Activated CD4-positive, alpha-beta T cell treated with anti-CD3 and anti-CD28 coated beads, Interleukin-2, amount 10 ng/mL, durations not matched to agents 7 days and 5 days (primary cell): ENCODE data around the gene EXOC4. TPM values are rescaled to one million over a fixed set of nuclear protein-coding genes. Genes with fewer than 3 reads are reported as not detected.

ENCODE experiments used
- CTCF ChIA-PET: fragments of 350-600 bp; sonication (Branson Sonifier 250); formaldehyde crosslinking; loops from one replicate; lab custom pipeline; 2021; ENCODE audit warnings: antibody characterized with exemption; lab: Charles Lee
- POLR2A ChIA-PET: fragments of 350-600 bp; sonication (Branson Sonifier 250); formaldehyde crosslinking; loops from one replicate; lab custom pipeline; 2021; ENCODE audit warnings: antibody characterized with exemption; lab: Charles Lee
- DNase-seq: peaks from one replicate; pipeline ENCODE4 v3.0.0-alpha.2; 2020
- H3K27ac Mint-ChIP-seq: one replicate; pipeline ENCODE4 v1.8.0; 2021; ENCODE audit warnings: mild to moderate bottlenecking, moderate library complexity, mixed read lengths
- H3K27me3 Mint-ChIP-seq: one replicate; pipeline ENCODE4 v1.8.0; 2021; ENCODE audit warnings: mixed read lengths
- H3K36me3 Mint-ChIP-seq: one replicate; pipeline ENCODE4 v1.8.0; 2021; ENCODE audit warnings: low read depth, mixed read lengths
- H3K4me1 Mint-ChIP-seq: one replicate; pipeline ENCODE4 v1.8.0; 2021; ENCODE audit warnings: mixed read lengths
- H3K4me3 Mint-ChIP-seq: one replicate; pipeline ENCODE4 v1.8.0; 2021; ENCODE audit warnings: mild to moderate bottlenecking, moderate library complexity, mixed read lengths
- H3K9me3 Mint-ChIP-seq: one replicate; pipeline ENCODE4 v1.8.0; 2021; ENCODE audit warnings: mixed read lengths
- total RNA-seq, 2 experiments: library from RNA; stranded (reverse); gene quantifications; one replicate each; pipeline ENCODE4 v1.2.3, GENCODE V29; 2021

The EXOC4 gene
- total RNA-seq, 2 experiments from 2014 or later, result 76.7 to 84.6 TPM

GRCh38 chr7:133857376-133858119, 604.7 kb downstream of the EXOC4 start:
- DNase-seq, result no peak
- POLR2A ChIA-PET, result no interaction called here
- H3K4me3 Mint-ChIP-seq, result no peak overlapping the region
- H3K9me3 Mint-ChIP-seq, result no peaks in the 10 kb centered on the region
- H3K27me3 Mint-ChIP-seq, result no peaks in the 10 kb centered on the region
- H3K36me3 Mint-ChIP-seq, result peaks cover 2% of the 10 kb centered on the region
- CTCF ChIA-PET, result no interaction called here
- no peak overlapping the region for H3K27ac Mint-ChIP-seq
- no peaks in the 10 kb centered on the region for H3K4me1 Mint-ChIP-seq

DNA sequence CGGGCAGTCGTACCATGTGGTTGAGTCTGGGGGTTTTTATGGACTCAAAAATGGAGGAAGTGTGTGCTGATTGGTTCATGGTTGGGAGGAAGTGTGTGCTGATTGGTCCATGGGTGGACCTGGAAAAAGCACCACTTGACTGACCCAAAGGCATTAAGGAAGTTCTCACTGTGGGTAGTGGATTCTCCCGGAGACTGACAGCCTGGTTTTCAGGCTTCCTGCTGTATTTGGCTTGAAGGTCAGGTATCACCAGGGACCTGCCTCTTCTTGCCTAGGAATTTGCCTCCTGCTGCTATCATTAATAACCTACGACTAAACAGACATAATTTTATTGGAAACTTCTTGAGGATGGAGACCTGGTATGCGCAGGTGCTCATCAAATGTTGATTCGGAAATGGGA, 605.4 kb downstream of the EXOC4 start:
- no peak for DNase-seq
- ChIA-PET POLR2A (no interaction called here), CTCF (no interaction called here)
- no peaks in the 10 kb centered on the region for H3K9me3 Mint-ChIP-seq
- no peak overlapping the region for H3K27ac Mint-ChIP-seq
- no peaks in the 10 kb centered on the region for H3K27me3 Mint-ChIP-seq
- no peak overlapping the region for H3K4me3 Mint-ChIP-seq
- H3K36me3 Mint-ChIP-seq, result peaks cover 2% of the 10 kb centered on the region
- H3K4me1 Mint-ChIP-seq, result no peaks in the 10 kb centered on the region

DNA sequence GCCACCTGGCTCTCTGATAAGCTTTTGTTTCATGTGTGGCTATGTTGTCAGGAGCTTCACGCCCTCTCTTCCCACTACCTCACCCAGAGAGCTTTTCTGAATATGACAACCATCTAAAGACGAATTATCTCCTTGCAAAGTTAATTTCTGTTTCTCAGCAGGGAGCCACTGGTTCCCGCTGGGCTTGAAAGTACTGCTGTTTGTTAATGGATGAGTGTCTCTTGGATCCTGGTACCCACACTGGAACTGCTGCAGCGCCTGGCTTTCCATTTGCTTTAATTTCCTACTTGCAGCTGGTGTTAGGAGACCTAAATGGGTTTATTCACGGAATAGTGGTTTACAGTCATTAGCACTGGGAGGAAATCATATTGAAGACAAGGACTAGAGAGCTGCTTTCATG, 606.4 kb downstream of the EXOC4 start:
- H3K36me3 Mint-ChIP-seq, result peaks cover 2% of the 10 kb centered on the region
- no peaks in the 10 kb centered on the region for H3K4me1 Mint-ChIP-seq
- H3K9me3 Mint-ChIP-seq, result no peaks in the 10 kb centered on the region
- no peak for DNase-seq
- no peak overlapping the region for H3K27ac Mint-ChIP-seq
- no peaks in the 10 kb centered on the region for H3K27me3 Mint-ChIP-seq
- ChIA-PET POLR2A (no interaction called here), CTCF (no interaction called here)
- no peak overlapping the region for H3K4me3 Mint-ChIP-seq

- ChIA-PET CTCF (interaction anchor here (1.0 to 1.3 kb wide), 2 partner anchors 8 to 23 kb away, joined by 3 read pairs; no protein-coding TSS in a partner anchor), POLR2A (interaction anchor here (0.6 kb wide), 1 partner anchor 267 kb away, joined by 3 read pairs; the partner anchor contains the start of gene LRGUK)
- Mint-ChIP-seq H3K27ac (no peak overlapping the region), H3K4me1 (no peaks in the 10 kb centered on the region), H3K27me3 (no peaks in the 10 kb centered on the region), H3K36me3 (peaks cover 2% of the 10 kb centered on the region), H3K4me3 (no peak overlapping the region), H3K9me3 (no peaks in the 10 kb centered on the region)
- no peak for DNase-seq
These were observed 607.1 kb downstream of the EXOC4 start for GRCh38 chr7:133859871-133860450.

DNA sequence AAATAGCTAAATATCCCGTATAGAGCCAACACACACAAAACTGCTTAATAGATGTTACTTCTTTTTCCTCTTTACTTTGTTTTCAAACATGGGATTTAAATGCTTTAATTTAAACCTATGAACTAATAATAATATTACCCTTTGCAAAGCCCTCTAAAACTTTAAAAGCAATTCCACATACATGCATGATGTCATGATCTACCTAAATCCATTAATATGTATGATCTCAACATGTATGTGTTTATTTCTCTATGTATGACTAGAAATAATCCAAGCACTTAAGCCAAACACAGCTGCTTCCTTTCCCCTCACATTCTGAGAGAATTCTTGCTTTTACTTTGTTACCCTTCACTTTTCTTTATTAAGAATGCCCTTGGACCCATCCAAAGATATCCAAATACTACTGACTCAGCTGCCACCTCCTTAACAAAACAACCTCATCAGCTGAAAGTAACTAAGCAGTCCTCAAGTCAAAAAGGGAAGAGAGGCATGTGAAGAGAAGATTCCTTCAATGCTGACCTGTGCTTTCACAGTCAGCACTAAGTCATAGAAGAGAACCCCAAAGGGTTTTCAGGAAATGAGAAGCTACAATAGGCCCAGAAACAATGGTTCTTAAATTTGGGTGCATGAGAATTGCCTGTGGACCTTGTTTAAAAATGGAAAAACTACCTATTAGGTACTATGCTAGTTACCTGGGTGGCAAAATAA, 607.9 kb downstream of the EXOC4 start:
- DNase-seq, result no peak
- Mint-ChIP-seq H3K4me1 (no peaks in the 10 kb centered on the region), H3K27ac (no peak overlapping the region), H3K36me3 (peaks cover 2% of the 10 kb centered on the region), H3K27me3 (no peaks in the 10 kb centered on the region), H3K4me3 (no peak overlapping the region), H3K9me3 (no peaks in the 10 kb centered on the region)
- POLR2A ChIA-PET, result interaction anchor here (0.6 kb wide), 1 partner anchor 266 kb away, joined by 3 read pairs; the partner anchor contains the start of gene LRGUK
- CTCF ChIA-PET, result interaction anchor here (1.0 to 1.8 kb wide), 3 partner anchors 9 to 1280 kb away, joined by 3 read pairs; no protein-coding TSS in a partner anchor

GRCh38 chr7:133861876-133862275, 609.0 kb downstream of the EXOC4 start:
- no peaks in the 10 kb centered on the region for H3K27me3 Mint-ChIP-seq
- no peak for DNase-seq
- CTCF ChIA-PET, result interaction anchor here (1.8 kb wide), 1 partner anchor 1281 kb away, joined by 3 read pairs; no protein-coding TSS in a partner anchor
- POLR2A ChIA-PET, result no interaction called here
- H3K9me3 Mint-ChIP-seq, result no peaks in the 10 kb centered on the region
- H3K27ac Mint-ChIP-seq, result no peak overlapping the region
- peaks cover 2% of the 10 kb centered on the region for H3K36me3 Mint-ChIP-seq
- H3K4me1 Mint-ChIP-seq, result no peaks in the 10 kb centered on the region
- no peak overlapping the region for H3K4me3 Mint-ChIP-seq

GRCh38 chr7:133863362-133864061, 610.6 kb downstream of the EXOC4 start:
- Mint-ChIP-seq H3K27ac (no peak overlapping the region), H3K36me3 (no peaks in the 10 kb centered on the region)
- POLR2A ChIA-PET, result no interaction called here

DNA sequence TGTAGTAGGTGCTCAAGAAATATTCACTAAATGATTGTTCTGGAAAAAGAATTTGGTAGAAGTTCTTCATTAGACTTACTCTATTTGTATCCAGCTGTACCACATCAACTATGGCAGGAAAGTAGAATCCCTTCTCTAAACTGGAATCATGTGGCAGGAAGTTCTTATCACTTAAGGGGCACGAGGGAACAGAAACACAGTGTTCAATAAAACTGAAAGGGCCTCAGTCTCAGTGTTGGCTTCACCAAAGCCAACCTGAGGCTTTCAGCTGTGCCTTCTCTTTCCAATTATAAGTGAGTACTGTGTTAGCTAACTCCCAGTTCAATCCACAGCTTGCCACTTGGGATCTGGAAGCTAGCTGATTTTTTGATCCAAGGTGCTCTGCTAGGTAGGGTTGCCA, 616.7 kb downstream of the EXOC4 start:
- ChIA-PET CTCF (no interaction called here), POLR2A (no interaction called here)
- H3K4me1 Mint-ChIP-seq, result peaks cover 17% of the 10 kb centered on the region
- no peak for DNase-seq
- H3K9me3 Mint-ChIP-seq, result peaks cover 3% of the 10 kb centered on the region
- no peak overlapping the region for H3K4me3 Mint-ChIP-seq
- H3K27me3 Mint-ChIP-seq, result no peaks in the 10 kb centered on the region
- peaks cover 2% of the 10 kb centered on the region for H3K36me3 Mint-ChIP-seq
- H3K27ac Mint-ChIP-seq, result no peak overlapping the region

More at GRCh38 chr7:133863362-133864061, 610.6 kb downstream of the EXOC4 start:
- H3K27me3 Mint-ChIP-seq, result no peaks in the 10 kb centered on the region
- no peaks in the 10 kb centered on the region for H3K4me1 Mint-ChIP-seq
- no peaks in the 10 kb centered on the region for H3K9me3 Mint-ChIP-seq
- no peak for DNase-seq
- CTCF ChIA-PET, result no interaction called here
- no peak overlapping the region for H3K4me3 Mint-ChIP-seq

DNA sequence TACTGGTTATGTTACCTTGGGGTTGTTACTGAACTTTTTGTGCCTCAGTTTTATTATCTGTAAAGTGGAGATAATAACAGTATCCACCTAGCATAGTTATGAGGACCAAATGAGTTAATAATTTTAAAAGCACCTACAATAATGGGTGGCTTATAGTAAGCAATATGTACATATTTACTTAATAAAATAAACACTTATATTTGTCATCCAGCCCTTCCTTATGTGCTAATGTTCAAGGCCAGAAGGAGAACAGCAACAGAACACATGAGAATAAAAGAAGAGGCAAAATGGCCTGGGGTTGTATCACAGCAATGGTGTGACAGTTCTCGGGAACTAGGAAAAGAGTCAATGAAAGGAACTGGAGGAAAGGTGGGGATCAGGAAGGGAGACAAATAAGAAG, 618.9 kb downstream of the EXOC4 start:
- Mint-ChIP-seq H3K36me3 (peaks cover 2% of the 10 kb centered on the region), H3K4me1 (peaks cover 22% of the 10 kb centered on the region), H3K27me3 (no peaks in the 10 kb centered on the region), H3K27ac (no peak overlapping the region), H3K4me3 (no peak overlapping the region), H3K9me3 (peaks cover 3% of the 10 kb centered on the region)
- DNase-seq, result no peak
- CTCF ChIA-PET, result no interaction called here
- POLR2A ChIA-PET, result no interaction called here

GRCh38 chr7:133873187-133873586, 620.3 kb downstream of the EXOC4 start:
- Mint-ChIP-seq H3K27me3 (no peaks in the 10 kb centered on the region), H3K4me1 (peaks cover 22% of the 10 kb centered on the region), H3K27ac (no peak overlapping the region), H3K36me3 (peaks cover 2% of the 10 kb centered on the region), H3K9me3 (peaks cover 5% of the 10 kb centered on the region), H3K4me3 (no peak overlapping the region)
- ChIA-PET POLR2A (no interaction called here), CTCF (no interaction called here)
- DNase-seq, result no peak

DNA sequence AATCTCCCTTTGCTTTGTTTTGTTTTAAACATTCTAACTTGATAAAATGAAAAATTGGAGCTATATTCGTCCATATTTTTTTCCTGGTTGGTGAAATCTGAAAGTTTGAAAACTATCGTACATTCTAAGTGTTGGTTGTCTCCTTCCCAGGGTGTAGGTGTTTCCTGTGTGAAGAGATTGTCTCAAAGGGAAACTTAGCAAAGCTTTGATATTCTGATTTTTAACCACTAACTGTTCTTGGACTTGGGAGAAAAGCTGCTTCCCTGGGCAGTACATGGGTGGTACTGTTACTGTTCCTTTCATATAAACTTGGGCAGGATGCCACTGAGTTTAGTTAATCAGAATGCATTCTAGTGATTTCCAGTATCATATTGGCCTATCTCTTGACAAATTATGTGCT, 620.8 kb downstream of the EXOC4 start:
- ChIA-PET POLR2A (no interaction called here), CTCF (no interaction called here)
- DNase-seq, result no peak
- H3K27me3 Mint-ChIP-seq, result no peaks in the 10 kb centered on the region
- no peak overlapping the region for H3K4me3 Mint-ChIP-seq
- peaks cover 5% of the 10 kb centered on the region for H3K9me3 Mint-ChIP-seq
- peaks cover 22% of the 10 kb centered on the region for H3K4me1 Mint-ChIP-seq
- H3K27ac Mint-ChIP-seq, result no peak overlapping the region
- H3K36me3 Mint-ChIP-seq, result peaks cover 2% of the 10 kb centered on the region

DNA sequence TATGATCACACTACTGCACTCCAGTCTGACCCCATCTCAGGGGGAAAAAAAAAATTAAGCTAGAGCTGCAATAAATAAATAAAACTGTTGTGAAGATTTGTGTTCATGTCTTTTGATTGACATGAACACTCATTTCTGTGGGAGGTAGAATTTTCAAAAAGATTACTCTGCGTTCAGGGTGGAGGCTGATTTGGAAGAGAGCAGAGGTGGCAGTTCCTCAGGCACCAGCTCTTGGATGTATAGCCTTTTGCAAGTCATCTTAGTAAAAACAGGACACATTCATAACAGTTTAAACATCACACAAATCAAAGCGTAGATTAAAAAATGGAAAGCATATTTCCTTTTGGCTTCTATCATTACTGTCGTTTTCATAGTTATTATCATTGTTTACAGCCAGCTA, 630.7 kb downstream of the EXOC4 start:
- Mint-ChIP-seq H3K9me3 (no peaks in the 10 kb centered on the region), H3K27me3 (no peaks in the 10 kb centered on the region), H3K4me3 (no peak overlapping the region), H3K36me3 (no peaks in the 10 kb centered on the region), H3K27ac (no peak overlapping the region), H3K4me1 (no peaks in the 10 kb centered on the region)
- DNase-seq, result no peak
- CTCF ChIA-PET, result interaction anchor here (0.7 kb wide), 1 partner anchor 550 kb away, joined by 3 read pairs; no protein-coding TSS in a partner anchor
- POLR2A ChIA-PET, result no interaction called here
